GM06990 (cell line): ENCODE results near the gene CDKL1.

ENCODE experiments used
- DNase-seq: peaks from one replicate; pipeline ENCODE4 v3.0.0-alpha.2; 2011; ENCODE audit not compliant: insufficient read length; ENCODE audit errors: extremely low read depth
- H3K27me3 ChIP-seq: replicated peaks from 2 replicates; pipeline ENCODE4 v1.6.0; 2011; ENCODE audit warnings: low read length; ENCODE audit not compliant: control insufficient read depth, insufficient read depth
- H3K36me3 ChIP-seq: 2 replicates; pipeline ENCODE4 v1.5.1; 2011; ENCODE audit warnings: low read length; ENCODE audit not compliant: control insufficient read depth, insufficient read depth
- H3K4me3 ChIP-seq: replicated peaks from 2 replicates; pipeline ENCODE4 v1.5.1; 2011; ENCODE audit warnings: low read depth, mild to moderate bottlenecking, control low read depth, low read length
- CTCF ChIP-seq: IDR thresholded peaks from 2 replicates; pipeline ENCODE4 v1.5.1; 2011; ENCODE audit warnings: low read length, control low read depth, mild to moderate bottlenecking, inconsistent platforms; ENCODE audit not compliant: insufficient read depth, poor library complexity, severe bottlenecking

Gene CDKL1

DNA sequence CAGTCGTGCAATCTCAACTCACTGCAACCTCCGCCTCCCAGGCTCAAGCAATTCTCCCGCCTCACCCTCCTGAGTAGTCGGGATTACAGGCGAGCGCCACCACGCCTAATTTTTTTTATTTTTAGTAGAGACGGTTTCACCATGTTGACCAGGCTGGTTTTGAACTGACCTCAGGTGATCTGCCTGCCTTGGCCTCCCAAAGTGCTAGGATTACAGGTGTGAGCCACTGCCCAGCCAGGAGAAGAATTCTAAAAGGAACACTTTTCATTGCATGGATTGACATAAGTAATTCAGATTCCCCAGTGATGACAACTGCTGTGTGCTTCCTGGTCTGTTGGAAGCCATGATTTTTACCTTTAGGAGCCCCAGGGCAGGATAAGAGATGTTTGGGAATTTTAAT, 62.5 kb downstream of the CDKL1 start:
- no peak overlapping the region for H3K4me3 ChIP-seq
- peaks cover 1% of the 10 kb centered on the region; the same call in 1 of the 2 replicates for H3K36me3 ChIP-seq
- TF ChIP-seq CTCF = no peak
- H3K27me3 ChIP-seq = no peaks in the 10 kb centered on the region
- no peak for DNase-seq

- Histone ChIP-seq H3K36me3 (peaks cover 1% of the 10 kb centered on the region), H3K27me3 (no peaks in the 10 kb centered on the region), H3K4me3 (no peak overlapping the region)
- TF ChIP-seq CTCF = no peak
- no peak for DNase-seq
These were observed 63.6 kb downstream of the CDKL1 start for GRCh38 chr14:50333014-50333509.

DNA sequence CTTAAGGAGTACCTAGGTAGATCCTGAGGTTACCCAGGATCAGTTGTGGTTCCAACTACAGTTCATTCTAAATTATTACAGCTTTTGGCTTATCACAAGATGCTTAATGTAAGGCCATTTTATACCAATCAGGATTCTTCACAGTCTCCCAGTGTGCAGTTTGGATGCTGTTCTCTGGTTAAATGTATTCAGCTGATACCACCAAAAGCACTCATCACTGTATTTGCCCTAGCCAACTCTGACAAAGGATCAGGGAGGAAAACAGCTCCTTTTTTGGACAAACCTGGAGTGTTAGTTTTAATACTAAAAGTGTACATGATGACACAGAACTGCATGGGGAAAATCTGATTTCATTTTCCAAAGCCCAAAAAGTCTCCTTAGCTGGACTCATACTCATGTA, 65.1 kb downstream of the CDKL1 start:
- H3K4me3 ChIP-seq = no peak overlapping the region
- no peak for TF ChIP-seq CTCF
- H3K36me3 ChIP-seq = peaks cover 1% of the 10 kb centered on the region
- H3K27me3 ChIP-seq = no peaks in the 10 kb centered on the region
- no peak for DNase-seq

GRCh38 chr14:50321009-50321660, 75.5 kb downstream of the CDKL1 start:
- Histone ChIP-seq H3K4me3 (peak overlapping the region; percentile 21), H3K36me3 (no peaks in the 10 kb centered on the region), H3K27me3 (no peaks in the 10 kb centered on the region)
- DNase-seq = peak; percentile 54
- TF ChIP-seq CTCF = peak; percentile 87

- no peaks in the 10 kb centered on the region for H3K27me3 ChIP-seq
- DNase-seq = no peak
- peak overlapping the region; percentile 20 for H3K4me3 ChIP-seq
- no peak for TF ChIP-seq CTCF
- no peaks in the 10 kb centered on the region for H3K36me3 ChIP-seq
These were observed 76.4 kb downstream of the CDKL1 start for GRCh38 chr14:50320283-50320682.
